Raji (cell line): ENCODE results near the gene GGA2.

Source experiments
- POLR2A ChIP-seq: IDR thresholded peaks from 2 replicates; pipeline ENCODE4 v1.6.1; 2011; ENCODE audit warnings: low read depth, low read length, control low read depth; ENCODE audit not compliant: insufficient read depth

Gene GGA2

GRCh38 chr16:23510164-23510914 is at the start of gene GGA2:
Gene GGA2, minus strand, starts transcription at chr16:23510494. Its CDS starts 83 bp downstream, at chr16:23510411.
- peak; percentile 98 for TF ChIP-seq POLR2A

GRCh38 chr16:23557779-23558702 is 47.7 kb upstream of the GGA2 start:
- no peak for TF ChIP-seq POLR2A

GRCh38 chr16:23556881-23557778 is 46.8 kb upstream of the GGA2 start, which contains the start of the genes EARS2 and UBFD1:
Gene EARS2, minus strand, starts transcription at chr16:23557350. Its CDS starts 7 bp downstream, at chr16:23557343.
Gene UBFD1, plus strand, starts transcription at chr16:23557727. Its CDS starts 16 bp downstream, at chr16:23557743.
- peak; percentile 77 for TF ChIP-seq POLR2A

GRCh38 chr16:23554536-23554935 is 44.2 kb upstream of the GGA2 start:
- no peak for TF ChIP-seq POLR2A

GRCh38 chr16:23552161-23552560 is 41.9 kb upstream of the GGA2 start:
- TF ChIP-seq POLR2A = no peak

- TF ChIP-seq POLR2A = no peak
Observed at GRCh38 chr16:23549938-23550337, 39.6 kb upstream of the GGA2 start.

- no peak for TF ChIP-seq POLR2A
Observed at GRCh38 chr16:23544436-23544835, 34.1 kb upstream of the GGA2 start.

GRCh38 chr16:23539984-23540816 is 29.9 kb upstream of the GGA2 start:
- no peak for TF ChIP-seq POLR2A

- TF ChIP-seq POLR2A = no peak
Observed at GRCh38 chr16:23538919-23539278, 28.6 kb upstream of the GGA2 start.

GRCh38 chr16:23537390-23537789 is 27.1 kb upstream of the GGA2 start:
- TF ChIP-seq POLR2A = no peak

GRCh38 chr16:23535901-23536300 is 25.6 kb upstream of the GGA2 start:
- TF ChIP-seq POLR2A = no peak

GRCh38 chr16:23534868-23535860 is 24.9 kb upstream of the GGA2 start:
- TF ChIP-seq POLR2A = no peak

GRCh38 chr16:23532448-23532847 is 22.2 kb upstream of the GGA2 start:
- no peak for TF ChIP-seq POLR2A

- TF ChIP-seq POLR2A = no peak
Observed at GRCh38 chr16:23530062-23530461, 19.8 kb upstream of the GGA2 start.
